A549 (cell line): ENCODE data around the gene PAIP1.

Experiments
- CHD4 ChIP-seq: fragments of 200-600 bp; sonication (generic); IDR thresholded peaks from 2 replicates; pipeline ENCODE4 v1.6.1; 2016; ENCODE audit warnings: antibody characterized with exemption, mild to moderate bottlenecking, borderline replicate concordance
- CTCF ChIP-seq: fragments of >200 bp; sonication (Bioruptor Twin); formaldehyde crosslinking; IDR thresholded peaks from 3 replicates; pipeline ENCODE4 v1.5.1; 2016
- HOXA7 ChIP-seq: fragments of 250-450 bp; sonication (Bioruptor Pico); IDR thresholded peaks from 2 replicates; pipeline ENCODE4 v1.5.0; 2020; ENCODE audit warnings: mild to moderate bottlenecking, moderate library complexity
- JUNB ChIP-seq: fragments of >200 bp; sonication (Bioruptor Twin); formaldehyde crosslinking; IDR thresholded peaks from 2 replicates; pipeline ENCODE4 v1.6.1; 2016
- NR3C1 ChIP-seq: fragments of >200 bp; sonication (Bioruptor Twin); formaldehyde crosslinking; IDR thresholded peaks from 3 replicates; pipeline ENCODE4 v1.6.1; 2017
- PBX3 ChIP-seq: IDR thresholded peaks from 2 replicates; pipeline ENCODE4 v1.6.1; 2012
- POLR2A ChIP-seq: IDR thresholded peaks from 2 replicates; pipeline ENCODE4 v1.6.1; 2012; ENCODE audit warnings: mild to moderate bottlenecking, low read length
- POLR2AphosphoS2 ChIP-seq: conservative IDR thresholded peaks from 2 replicates; pipeline ENCODE4 v1.6.1; 2012; ENCODE audit warnings: low read length, improper control_type of control experiment, inconsistent platforms
- RAD21 ChIP-seq, 2 experiments: fragments of >200 bp in 1 of 2; sonication (Bioruptor Twin) in 1 of 2; formaldehyde crosslinking in 1 of 2; IDR thresholded peaks in 1 of 2; conservative IDR thresholded peaks in 1 of 2; 2 replicates in 1 of 2; 3 replicates in 1 of 2; pipeline ENCODE4 v1.6.1; 2012 to 2018; ENCODE audit warnings: inconsistent platforms in 1 of 2
- ZFP36 ChIP-seq: fragments of 450-650 bp; IDR thresholded peaks from 2 replicates; pipeline ENCODE4 v1.6.1; 2014; ENCODE audit warnings: borderline replicate concordance; ENCODE audit not compliant: partially characterized antibody

- TF ChIP-seq CTCF (no peak), NR3C1 (no peak), PBX3 (no peak), CHD4 (no peak), JUNB (no peak), RAD21 (conservative IDR thresholded peaks at IDR 0.05 in 1 of 2, IDR thresholded peaks at IDR 0.05 in 1 of 2) (no peak), HOXA7 (CRISPR knock-in tag) (no peak), POLR2AphosphoS2 (no peak), ZFP36 (no peak), POLR2A (peak; percentile 28; the same call in 1 of the 2 replicates)
These were observed 45.8 kb upstream of the PAIP1 start, which contains the start of gene NNT for GRCh38 chr5:43602461-43603343.
